Measurements from ENCODE around the gene CSTF1.

DNA sequence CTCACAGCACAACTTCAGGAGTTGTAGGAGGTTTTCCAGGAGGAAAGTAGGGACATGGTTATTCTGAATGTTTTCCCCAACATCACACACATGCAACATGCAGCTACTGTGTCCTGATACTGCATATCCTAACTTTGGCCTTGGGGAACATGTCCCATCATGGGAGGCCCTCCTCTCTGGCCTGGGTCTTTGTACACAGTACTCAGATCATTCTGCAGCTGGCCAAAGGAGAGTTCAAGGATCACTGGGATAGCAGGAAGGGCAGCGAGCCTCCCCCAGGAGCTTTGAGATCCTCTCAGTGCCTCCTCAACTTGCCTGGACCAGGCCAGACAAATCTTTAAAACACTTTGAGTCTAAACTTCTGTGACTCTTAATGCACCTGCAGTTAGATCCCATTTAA is 32.5 kb downstream of the CSTF1 start:
- TF ChIP-seq EZH2 (IDR thresholded peaks at IDR 0.05; ENCODE audit: low read length, missing control alignments) = no peak
- TF ChIP-seq, protein P1, sequence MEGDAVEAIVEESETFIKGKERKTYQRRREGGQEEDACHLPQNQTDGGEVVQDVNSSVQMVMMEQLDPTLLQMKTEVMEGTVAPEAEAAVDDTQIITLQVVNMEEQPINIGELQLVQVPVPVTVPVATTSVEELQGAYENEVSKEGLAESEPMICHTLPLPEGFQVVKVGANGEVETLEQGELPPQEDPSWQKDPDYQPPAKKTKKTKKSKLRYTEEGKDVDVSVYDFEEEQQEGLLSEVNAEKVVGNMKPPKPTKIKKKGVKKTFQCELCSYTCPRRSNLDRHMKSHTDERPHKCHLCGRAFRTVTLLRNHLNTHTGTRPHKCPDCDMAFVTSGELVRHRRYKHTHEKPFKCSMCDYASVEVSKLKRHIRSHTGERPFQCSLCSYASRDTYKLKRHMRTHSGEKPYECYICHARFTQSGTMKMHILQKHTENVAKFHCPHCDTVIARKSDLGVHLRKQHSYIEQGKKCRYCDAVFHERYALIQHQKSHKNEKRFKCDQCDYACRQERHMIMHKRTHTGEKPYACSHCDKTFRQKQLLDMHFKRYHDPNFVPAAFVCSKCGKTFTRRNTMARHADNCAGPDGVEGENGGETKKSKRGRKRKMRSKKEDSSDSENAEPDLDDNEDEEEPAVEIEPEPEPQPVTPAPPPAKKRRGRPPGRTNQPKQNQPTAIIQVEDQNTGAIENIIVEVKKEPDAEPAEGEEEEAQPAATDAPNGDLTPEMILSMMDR (conservative IDR thresholded peaks at IDR 0.05 in 1 of 2, IDR thresholded peaks at IDR 0.05 in 1 of 2; ENCODE audit: low read depth in 1 of 2, low read length in 2 of 2) = no peak
